Measurements from ENCODE around the gene SNRNP70.
A peak's percentile ranks its signal among the peaks of the same experiment; 100 is the strongest.

The SNRNP70 gene

DNA sequence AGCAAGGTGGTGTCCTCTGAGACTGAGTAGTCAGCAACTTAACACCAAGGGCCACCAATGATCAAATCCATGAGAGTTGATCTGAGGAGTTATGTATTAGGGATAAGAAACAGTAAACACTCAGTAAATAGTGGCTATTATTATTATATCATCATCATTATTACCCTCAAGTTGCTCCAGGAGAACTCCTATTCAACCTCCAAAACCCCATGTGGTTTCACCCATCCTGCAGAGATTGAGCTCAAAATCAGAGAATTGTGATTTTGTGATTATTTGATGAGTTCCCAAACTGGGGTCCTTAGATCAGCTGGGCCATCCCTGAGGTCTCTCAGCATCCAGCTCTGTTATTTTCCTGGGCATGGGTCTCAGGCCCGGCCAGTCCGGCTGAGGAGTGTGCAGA is 24.3 kb upstream of the SNRNP70 start:
- no peak for ATAC-seq
- TF ChIP-seq CSDC2 (CRISPR knock-in tag; IDR thresholded peaks at IDR 0.05), result no peak
- peak; percentile 99 for TF ChIP-seq ZFP3 (CRISPR knock-in tag; IDR thresholded peaks at IDR 0.05)

- TF ChIP-seq ZC3H10 (CRISPR knock-in tag; IDR thresholded peaks at IDR 0.05) (no peak), TCF4 (CRISPR knock-in tag; IDR thresholded peaks at IDR 0.05; ENCODE audit: borderline replicate concordance) (no peak), ISL1 (CRISPR knock-in tag; IDR thresholded peaks at IDR 0.05) (no peak), ZNF8 (CRISPR knock-in tag; IDR thresholded peaks at IDR 0.05) (no peak), TOX (CRISPR knock-in tag; IDR thresholded peaks at IDR 0.05; ENCODE audit: borderline replicate concordance) (no peak), TSHZ2 (CRISPR knock-in tag; IDR thresholded peaks at IDR 0.05) (no peak), ZFP3 (CRISPR knock-in tag; IDR thresholded peaks at IDR 0.05) (no peak), BACH2 (CRISPR knock-in tag; IDR thresholded peaks at IDR 0.05; ENCODE audit: borderline replicate concordance) (no peak), ESRRG (CRISPR knock-in tag; IDR thresholded peaks at IDR 0.05) (no peak), OSR1 (CRISPR knock-in tag; IDR thresholded peaks at IDR 0.05) (no peak), ZFP30 (CRISPR knock-in tag; IDR thresholded peaks at IDR 0.05) (no peak), SNAI2 (CRISPR knock-in tag; IDR thresholded peaks at IDR 0.05) (no peak), POU6F1 (CRISPR knock-in tag; IDR thresholded peaks at IDR 0.05; ENCODE audit: borderline replicate concordance, low read depth) (no peak)
- TF ChIP-seq, protein P1, sequence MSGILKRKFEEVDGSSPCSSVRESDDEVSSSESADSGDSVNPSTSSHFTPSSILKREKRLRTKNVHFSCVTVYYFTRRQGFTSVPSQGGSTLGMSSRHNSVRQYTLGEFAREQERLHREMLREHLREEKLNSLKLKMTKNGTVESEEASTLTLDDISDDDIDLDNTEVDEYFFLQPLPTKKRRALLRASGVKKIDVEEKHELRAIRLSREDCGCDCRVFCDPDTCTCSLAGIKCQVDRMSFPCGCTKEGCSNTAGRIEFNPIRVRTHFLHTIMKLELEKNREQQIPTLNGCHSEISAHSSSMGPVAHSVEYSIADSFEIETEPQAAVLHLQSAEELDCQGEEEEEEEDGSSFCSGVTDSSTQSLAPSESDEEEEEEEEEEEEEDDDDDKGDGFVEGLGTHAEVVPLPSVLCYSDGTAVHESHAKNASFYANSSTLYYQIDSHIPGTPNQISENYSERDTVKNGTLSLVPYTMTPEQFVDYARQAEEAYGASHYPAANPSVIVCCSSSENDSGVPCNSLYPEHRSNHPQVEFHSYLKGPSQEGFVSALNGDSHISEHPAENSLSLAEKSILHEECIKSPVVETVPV (CRISPR knock-in tag; IDR thresholded peaks at IDR 0.05), result no peak
- no peak for ATAC-seq
Observed at GRCh38 chr19:49061445-49061844, 23.8 kb upstream of the SNRNP70 start.

DNA sequence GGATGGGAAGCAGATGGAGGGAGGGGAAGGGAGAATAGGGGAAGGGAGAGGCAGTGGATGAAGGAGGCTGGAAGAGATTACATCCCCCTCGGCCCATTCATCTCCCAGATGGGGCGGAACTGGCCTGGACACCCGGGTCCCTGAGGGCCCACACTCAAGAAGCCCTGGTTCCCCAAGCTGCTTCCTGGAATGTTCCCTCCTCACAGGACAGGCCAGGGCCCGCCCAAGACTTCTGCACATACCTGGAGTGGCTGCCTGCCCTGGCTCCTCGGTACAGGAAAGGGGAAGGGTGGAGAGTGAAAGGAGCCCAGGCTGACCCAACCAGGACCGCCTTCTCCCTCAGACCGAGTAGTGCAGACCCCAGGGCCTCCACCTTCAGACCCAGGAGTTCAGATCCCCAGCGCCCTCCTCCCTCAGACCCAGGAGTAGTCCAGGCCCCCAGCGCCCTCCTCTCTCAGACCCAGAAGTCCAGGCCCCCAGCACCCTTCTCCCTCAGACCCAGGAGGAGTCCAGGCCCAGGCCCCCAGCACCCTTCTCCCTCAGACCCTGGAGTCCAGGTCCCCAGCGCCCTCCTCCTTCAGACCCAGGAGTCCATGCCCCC is 21.1 kb upstream of the SNRNP70 start:
- no peak for TF ChIP-seq ZNF70 (CRISPR knock-in tag; IDR thresholded peaks at IDR 0.05)
- TF ChIP-seq, protein P1 (CRISPR knock-in tag; IDR thresholded peaks at IDR 0.05), result no peak
- no peak for TF ChIP-seq SNAI2 (CRISPR knock-in tag; IDR thresholded peaks at IDR 0.05)
- TF ChIP-seq CSDC2 (CRISPR knock-in tag; IDR thresholded peaks at IDR 0.05), result no peak
- TF ChIP-seq TOX (CRISPR knock-in tag; IDR thresholded peaks at IDR 0.05; ENCODE audit: borderline replicate concordance), result no peak
- no peak for TF ChIP-seq PPARA (CRISPR knock-in tag; IDR thresholded peaks at IDR 0.05; ENCODE audit: borderline replicate concordance)
- TF ChIP-seq ZNF8 (CRISPR knock-in tag; IDR thresholded peaks at IDR 0.05), result no peak
- no peak for TF ChIP-seq ZFP30 (CRISPR knock-in tag; IDR thresholded peaks at IDR 0.05)
- no peak for TF ChIP-seq ZNF565 (CRISPR knock-in tag; conservative IDR thresholded peaks at IDR 0.05; ENCODE audit: low read depth)
- TF ChIP-seq TCF4 (CRISPR knock-in tag; IDR thresholded peaks at IDR 0.05; ENCODE audit: borderline replicate concordance), result no peak
- no peak for TF ChIP-seq ZFP3 (CRISPR knock-in tag; IDR thresholded peaks at IDR 0.05)
- TF ChIP-seq TSHZ2 (CRISPR knock-in tag; IDR thresholded peaks at IDR 0.05), result no peak
- TF ChIP-seq, protein P2, sequence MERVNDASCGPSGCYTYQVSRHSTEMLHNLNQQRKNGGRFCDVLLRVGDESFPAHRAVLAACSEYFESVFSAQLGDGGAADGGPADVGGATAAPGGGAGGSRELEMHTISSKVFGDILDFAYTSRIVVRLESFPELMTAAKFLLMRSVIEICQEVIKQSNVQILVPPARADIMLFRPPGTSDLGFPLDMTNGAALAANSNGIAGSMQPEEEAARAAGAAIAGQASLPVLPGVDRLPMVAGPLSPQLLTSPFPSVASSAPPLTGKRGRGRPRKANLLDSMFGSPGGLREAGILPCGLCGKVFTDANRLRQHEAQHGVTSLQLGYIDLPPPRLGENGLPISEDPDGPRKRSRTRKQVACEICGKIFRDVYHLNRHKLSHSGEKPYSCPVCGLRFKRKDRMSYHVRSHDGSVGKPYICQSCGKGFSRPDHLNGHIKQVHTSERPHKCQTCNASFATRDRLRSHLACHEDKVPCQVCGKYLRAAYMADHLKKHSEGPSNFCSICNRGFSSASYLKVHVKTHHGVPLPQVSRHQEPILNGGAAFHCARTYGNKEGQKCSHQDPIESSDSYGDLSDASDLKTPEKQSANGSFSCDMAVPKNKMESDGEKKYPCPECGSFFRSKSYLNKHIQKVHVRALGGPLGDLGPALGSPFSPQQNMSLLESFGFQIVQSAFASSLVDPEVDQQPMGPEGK (CRISPR knock-in tag; IDR thresholded peaks at IDR 0.05; ENCODE audit: borderline replicate concordance), result no peak
- TF ChIP-seq POU6F1 (CRISPR knock-in tag; IDR thresholded peaks at IDR 0.05; ENCODE audit: borderline replicate concordance, low read depth), result no peak
- TF ChIP-seq ISL1 (CRISPR knock-in tag; IDR thresholded peaks at IDR 0.05), result no peak
- no peak for TF ChIP-seq BACH2 (CRISPR knock-in tag; IDR thresholded peaks at IDR 0.05; ENCODE audit: borderline replicate concordance)
- no peak for TF ChIP-seq GLIS3 (CRISPR knock-in tag; IDR thresholded peaks at IDR 0.05)
- ATAC-seq, result peak; percentile 23

Measured in SK-N-SH treated with all-trans-retinoic acid at 6 μM for 48 hours (cell line).